IMR-90 (cell line): Measurements from ENCODE around the gene PLTP. TPM values are rescaled to one million over a fixed set of nuclear protein-coding genes. Genes with fewer than 3 reads are reported as not detected.
"Not testable (repeated sequence)": the region's sequence is repeated elsewhere in the genome, so short reads cannot be mapped to it uniquely, and the experiment has no call there.

Experiments used
- ATAC-seq: fragments of 200-7000 bp; cut with Tn5 transposase; 2 replicates; pipeline ENCODE4 v1.9.1; 2020; ENCODE audit warnings: low read depth, mild to moderate bottlenecking, moderate library complexity
- BruUV-seq: library from RNA; stranded (reverse); fragments of 400-500 nt; replicated peaks from 2 replicates; lab custom pipeline; 2021; lab: Mats Ljungman, UMichigan
- CTCF ChIA-PET: fragments of 300-600 bp; formaldehyde crosslinking; extraction: SDS; loops from one replicate; lab custom pipeline; 2021; ENCODE audit warnings: antibody characterized with exemption; lab: Yijun Ruan, JAX
- POLR2A ChIA-PET: fragments of 300-600 bp; sonication (Branson Sonifier 250); formaldehyde crosslinking; loops from one replicate; lab custom pipeline; 2022; ENCODE audit warnings: antibody characterized with exemption; ENCODE audit not compliant: unreplicated experiment; lab: Charles Lee
- DNase-seq: peaks from one replicate; pipeline ENCODE4 v3.0.0; 2013
- H2AFZ ChIP-seq: replicated peaks from 2 replicates; pipeline ENCODE3; 2013; ENCODE audit warnings: low read length, mild to moderate bottlenecking; ENCODE audit not compliant: poor library complexity
- H2AK5ac ChIP-seq: 2 replicates; pipeline ENCODE4 v1.6.1; 2013; ENCODE audit warnings: low read depth, low read length, inconsistent platforms
- H2AK9ac ChIP-seq: replicated peaks from 2 replicates; pipeline ENCODE3; 2013; ENCODE audit warnings: mild to moderate bottlenecking, low read depth, low read length, moderate library complexity; ENCODE audit not compliant: poor library complexity
- H2BK120ac ChIP-seq: 2 replicates; pipeline ENCODE4 v1.6.1; 2013; ENCODE audit warnings: low read depth, low read length, inconsistent platforms
- H2BK15ac ChIP-seq: 3 replicates; pipeline ENCODE4 v1.6.1; 2013; ENCODE audit warnings: low read depth, low read length, inconsistent platforms
- H2BK20ac ChIP-seq: 2 replicates; pipeline ENCODE4 v1.6.1; 2013; ENCODE audit warnings: low read depth, mild to moderate bottlenecking, inconsistent platforms, low read length, moderate library complexity
- H2BK5ac ChIP-seq: 2 replicates; pipeline ENCODE4 v1.6.1; 2013; ENCODE audit warnings: mild to moderate bottlenecking, low read depth, low read length, inconsistent platforms; ENCODE audit not compliant: poor library complexity, severe bottlenecking
- H3K14ac ChIP-seq: replicated peaks from 2 replicates; pipeline ENCODE4 v1.6.1; 2013; ENCODE audit warnings: low read depth, low read length, inconsistent platforms
- H3K18ac ChIP-seq: 2 replicates; pipeline ENCODE4 v1.6.1; 2013; ENCODE audit warnings: low read depth, low read length, control low read depth
- H3K23ac ChIP-seq: 2 replicates; pipeline ENCODE4 v1.6.1; 2013; ENCODE audit warnings: low read depth, low read length, inconsistent platforms
- H3K27ac ChIP-seq: 2 replicates; pipeline ENCODE4 v1.5.1; 2013; ENCODE audit warnings: mild to moderate bottlenecking, control low read depth, low read length; ENCODE audit not compliant: insufficient read depth
- H3K27me3 ChIP-seq: 2 replicates; pipeline ENCODE4 v1.6.1; 2013; ENCODE audit warnings: low read length; ENCODE audit not compliant: control insufficient read depth, insufficient read depth
- H3K36me3 ChIP-seq: 2 replicates; pipeline ENCODE4 v1.6.1; 2013; ENCODE audit warnings: low read length, mixed read lengths; ENCODE audit not compliant: control insufficient read depth, insufficient read depth
- H3K4ac ChIP-seq: 2 replicates; pipeline ENCODE4 v1.6.1; 2013; ENCODE audit warnings: low read depth, low read length, inconsistent platforms
- H3K4me1 ChIP-seq: 2 replicates; pipeline ENCODE4 v1.6.1; 2013; ENCODE audit warnings: low read length, mixed read lengths; ENCODE audit not compliant: control insufficient read depth, insufficient read depth
- H3K4me2 ChIP-seq: 2 replicates; pipeline ENCODE4 v1.6.1; 2013; ENCODE audit warnings: low read depth, mild to moderate bottlenecking, control low read depth, low read length, moderate library complexity
- H3K4me3 ChIP-seq: 2 replicates; pipeline ENCODE4 v1.5.1; 2013; ENCODE audit warnings: low read depth, mild to moderate bottlenecking, control low read depth, low read length, moderate library complexity; ENCODE audit not compliant: insufficient read depth
- H3K56ac ChIP-seq: 2 replicates; pipeline ENCODE4 v1.6.1; 2013; ENCODE audit warnings: low read length, inconsistent platforms; ENCODE audit not compliant: insufficient read depth; ENCODE audit errors: extremely low read depth
- H3K79me1 ChIP-seq, 2 experiments: 2 replicates each; pipeline ENCODE4 v1.6.1; 2013; ENCODE audit warnings: low read length in 2 of 2, inconsistent platforms in 1 of 2, low read depth in 1 of 2
- H3K9ac ChIP-seq: 2 replicates; pipeline ENCODE4 v1.6.1; 2013; ENCODE audit warnings: low read depth, low read length, control low read depth
- H3K9me1 ChIP-seq: 2 replicates; pipeline ENCODE4 v1.6.1; 2013; ENCODE audit warnings: low read length, inconsistent platforms; ENCODE audit not compliant: insufficient read depth
- H3K9me3 ChIP-seq: 2 replicates; pipeline ENCODE4 v1.6.1; 2013; ENCODE audit warnings: low read length; ENCODE audit not compliant: control insufficient read depth, insufficient read depth
- H4K20me1 ChIP-seq: 2 replicates; pipeline ENCODE4 v1.6.1; 2013; ENCODE audit warnings: low read length, inconsistent platforms; ENCODE audit not compliant: insufficient read depth
- H4K5ac ChIP-seq: 2 replicates; pipeline ENCODE4 v1.6.1; 2013; ENCODE audit warnings: mild to moderate bottlenecking, low read depth, low read length, control low read depth
- H4K8ac ChIP-seq, 2 experiments: 2 replicates each; pipeline ENCODE4 v1.6.1; 2013; ENCODE audit warnings: low read depth in 2 of 2, low read length in 2 of 2, control low read depth in 1 of 2, inconsistent platforms in 1 of 2
- H4K91ac ChIP-seq: 2 replicates; pipeline ENCODE4 v1.6.1; 2013; ENCODE audit warnings: low read depth, low read length, inconsistent platforms; ENCODE audit not compliant: insufficient read depth
- WGBS, 2 experiments: methylation state at CpG; one replicate each; pipeline versions ENCODE4 v1.1.5 to v1.1.7; 2013; ENCODE audit warnings: missing lambda C conversion rate in 2 of 2; ENCODE audit not compliant: insufficient read length in 1 of 2; ENCODE audit errors: extremely low coverage in 2 of 2; 5-methylcytosine and 5-hydroxymethylcytosine counted together
- dilution Hi-C: fragments of 300-500 bp; cut with HindIII; formaldehyde crosslinking; loops from one replicate; pipeline ENCODE4 v1.14.3; 2018; ENCODE audit warnings: low sequenced_read_pairs; ENCODE audit not compliant: unreplicated experiment
- in situ Hi-C: fragments of 300-500 bp; cut with MboI; formaldehyde crosslinking; loops from 3 replicates; pipeline ENCODE4 v1.14.3; 2019; ENCODE audit warnings: low sequenced_read_pairs, inconsistent platforms, mixed read lengths
- intact Hi-C: fragments of 100-400 bp; cut with micrococcal nuclease; formaldehyde crosslinking; loops from 2 replicates; pipeline ENCODE4 v1.10.0; 2022
- polyA plus RNA-seq, 3 experiments: library from polyadenylated mRNA; depleted of rRNA; stranded (reverse); fragments of >200 nt; gene quantifications; 2 replicates each; pipeline ENCODE4 v1.2.3, GENCODE V29; 2012; ENCODE audit warnings: low replicate concordance in 1 of 3
- total RNA-seq: library from RNA; depleted of rRNA; stranded (reverse); fragments of >200 nt; gene quantifications from 2 replicates; pipeline ENCODE4 v1.2.3, GENCODE V29; 2012

PLTP gene
- total and polyA plus RNA-seq, 2 of the 4 experiments (the other 2 are of a cell fraction): 5.4 to 55.8 TPM

GRCh38 chr20:45931680-45932079 is 19.7 kb upstream of the PLTP start:
- H2BK20ac ChIP-seq, CTCF ChIA-PET, H2AK9ac ChIP-seq, H4K8ac ChIP-seq, H3K27ac ChIP-seq, H3K9ac ChIP-seq, H3K4ac ChIP-seq, H2BK15ac ChIP-seq, H2BK5ac ChIP-seq, H3K18ac ChIP-seq, H3K36me3 ChIP-seq, H2BK120ac ChIP-seq, DNase-seq, ATAC-seq, H2AFZ ChIP-seq, POLR2A ChIA-PET, H2AK5ac ChIP-seq, H3K9me1 ChIP-seq, BruUV-seq, dilution Hi-C loops, H4K91ac ChIP-seq, H3K27me3 ChIP-seq, H3K23ac ChIP-seq, H3K56ac ChIP-seq, H3K4me3 ChIP-seq, in situ Hi-C loops, H3K14ac ChIP-seq, H3K4me2 ChIP-seq, H3K9me3 ChIP-seq, H3K4me1 ChIP-seq, H4K5ac ChIP-seq: not testable (repeated sequence)
- 96% methylated on average over 11 of the region's 17 CpGs; no CpG with 5 or more reads in 1 of the 2 experiments for WGBS, 2 experiments
- peaks cover 19% of the 10 kb centered on the region for H4K20me1 ChIP-seq
- intact Hi-C loops: loop anchor here (10.0 kb wide), 1 partner anchor 97 kb away; the partner anchor contains the start of gene SNX21
- peaks cover 22 to 49% of the 10 kb centered on the region in 2 experiments for H3K79me1 ChIP-seq
